Fibroblast of peridontal ligament (primary cell): ENCODE results near the gene CDCP1.

Experiments used
- DNase-seq: peaks from one replicate; pipeline ENCODE4 v3.0.0-alpha.2; 2010; ENCODE audit errors: extremely low read depth

CDCP1 gene

GRCh38 chr3:45139372-45140140 is 6.6 kb downstream of the CDCP1 start:
- no peak for DNase-seq

GRCh38 chr3:45137656-45138181 is 8.5 kb downstream of the CDCP1 start:
- peak; percentile 48 for DNase-seq

- DNase-seq, result peak; percentile 27
Measured at GRCh38 chr3:45135959-45136358, 10.2 kb downstream of the CDCP1 start.

GRCh38 chr3:45134758-45135521 is 11.2 kb downstream of the CDCP1 start:
- DNase-seq, result peak; percentile 85

GRCh38 chr3:45132568-45133211 is 13.5 kb downstream of the CDCP1 start:
- no peak for DNase-seq

GRCh38 chr3:45131201-45131600 is 15.0 kb downstream of the CDCP1 start:
- DNase-seq, result peak; percentile 66

- no peak for DNase-seq
Measured at GRCh38 chr3:45130476-45130875, 15.7 kb downstream of the CDCP1 start.

GRCh38 chr3:45128950-45129349 is 17.2 kb downstream of the CDCP1 start:
- no peak for DNase-seq

- peak; percentile 34 for DNase-seq
Measured at GRCh38 chr3:45127130-45127822, 18.9 kb downstream of the CDCP1 start.

GRCh38 chr3:45126730-45127129 is 19.4 kb downstream of the CDCP1 start:
- no peak for DNase-seq

- DNase-seq, result no peak
Measured at GRCh38 chr3:45125550-45126026, 20.6 kb downstream of the CDCP1 start.

GRCh38 chr3:45124956-45125355 is 21.2 kb downstream of the CDCP1 start:
- DNase-seq, result no peak

GRCh38 chr3:45124352-45124751 is 21.8 kb downstream of the CDCP1 start:
- peak; percentile 91 for DNase-seq

- peak; percentile 68 for DNase-seq
Measured at GRCh38 chr3:45123581-45124269, 22.5 kb downstream of the CDCP1 start.

- peak; percentile 88 for DNase-seq
Measured at GRCh38 chr3:45123030-45123429, 23.1 kb downstream of the CDCP1 start.

- DNase-seq, result no peak
Measured at GRCh38 chr3:45120359-45121158, 25.6 kb downstream of the CDCP1 start.

- no peak for DNase-seq
Measured at GRCh38 chr3:45119824-45120358, 26.3 kb downstream of the CDCP1 start.

GRCh38 chr3:45119376-45119775 is 26.8 kb downstream of the CDCP1 start:
- no peak for DNase-seq

- no peak for DNase-seq
Measured at GRCh38 chr3:45118615-45119071, 27.5 kb downstream of the CDCP1 start.

- DNase-seq, result no peak
Measured at GRCh38 chr3:45116350-45116749, 29.8 kb downstream of the CDCP1 start.
